Activated CD8-positive, alpha-beta T cell treated with anti-CD3 and anti-CD28 coated beads for 36 hours (primary cell): ENCODE data around the gene RGS19. TPM values are rescaled to one million over a fixed set of nuclear protein-coding genes. Genes with fewer than 3 reads are reported as not detected.

ENCODE experiments used
- ATAC-seq: fragments of 200-7000 bp; cut with Tn5 transposase; one replicate; pipeline ENCODE4 v1.10.0; 2021; ENCODE audit warnings: mild to moderate bottlenecking, moderate library complexity
- CTCF ChIA-PET: fragments of 350-600 bp; sonication (Branson Sonifier 250); formaldehyde crosslinking; loops from one replicate; lab custom pipeline; 2021; ENCODE audit warnings: antibody characterized with exemption; lab: Charles Lee
- POLR2A ChIA-PET: fragments of 350-600 bp; sonication (Branson Sonifier 250); formaldehyde crosslinking; loops from one replicate; lab custom pipeline; 2021; ENCODE audit warnings: antibody characterized with exemption; lab: Charles Lee
- DNase-seq: peaks from one replicate; pipeline ENCODE4 v3.0.0-alpha.2; 2020
- H3K27ac Mint-ChIP-seq: one replicate; pipeline ENCODE4 v1.8.0; 2021; ENCODE audit warnings: mild to moderate bottlenecking, mixed read lengths
- H3K27me3 Mint-ChIP-seq: one replicate; pipeline ENCODE4 v1.8.0; 2021; ENCODE audit warnings: mixed read lengths
- H3K36me3 Mint-ChIP-seq: one replicate; pipeline ENCODE4 v1.8.0; 2021; ENCODE audit warnings: low read depth, mixed read lengths
- H3K4me1 Mint-ChIP-seq: one replicate; pipeline ENCODE4 v1.8.0; 2021; ENCODE audit warnings: low read depth, mixed read lengths
- H3K4me3 Mint-ChIP-seq: one replicate; pipeline ENCODE4 v1.8.0; 2021; ENCODE audit warnings: mild to moderate bottlenecking, moderate library complexity, mixed read lengths
- H3K9me3 Mint-ChIP-seq: one replicate; pipeline ENCODE4 v1.8.0; 2021; ENCODE audit warnings: mixed read lengths
- CTCF ChIP-seq: fragments of 200-600 bp; IDR thresholded peaks from one replicate; pipeline ENCODE4 v1.8.0; 2022; ENCODE audit warnings: antibody characterized with exemption, mild to moderate bottlenecking
- intact Hi-C: fragments of 100-400 bp; cut with micrococcal nuclease; formaldehyde crosslinking; loops from one replicate; pipeline ENCODE4 v1.10.0; 2022
- total RNA-seq, 2 experiments: library from RNA; stranded (reverse); gene quantifications; one replicate each; pipeline ENCODE4 v1.2.3, GENCODE V29; 2021

Gene RGS19
- total RNA-seq, 2 experiments from 2014 or later: 42.5 to 44.1 TPM

- H3K4me3 Mint-ChIP-seq: no peak overlapping the region
- TF ChIP-seq CTCF: no peak
- peaks cover 2% of the 10 kb centered on the region for H3K9me3 Mint-ChIP-seq
- peaks cover 10% of the 10 kb centered on the region for H3K27me3 Mint-ChIP-seq
- POLR2A ChIA-PET: interaction anchor here (1.0 to 1.1 kb wide), 2 partner anchors 12 to 14 kb away, joined by 3 to 4 read pairs; partner anchors contain the start of gene LKAAEAR1
- intact Hi-C loops: no loop called here
- H3K27ac Mint-ChIP-seq: no peak overlapping the region
- CTCF ChIA-PET: interaction anchor here (5.1 kb wide), 1 partner anchor 22 kb away, joined by 30 read pairs; no protein-coding TSS in a partner anchor
- H3K4me1 Mint-ChIP-seq: peaks cover 16% of the 10 kb centered on the region
- DNase-seq: no peak
- ATAC-seq: no peak
- H3K36me3 Mint-ChIP-seq: peaks cover 2% of the 10 kb centered on the region
These were observed 19.2 kb upstream of the RGS19 start for GRCh38 chr20:64098471-64099013.

- intact Hi-C loops: no loop called here
- Mint-ChIP-seq H3K27ac (no peak overlapping the region), H3K27me3 (peaks cover 4% of the 10 kb centered on the region), H3K9me3 (peaks cover 2% of the 10 kb centered on the region), H3K4me3 (no peak overlapping the region), H3K4me1 (peaks cover 15% of the 10 kb centered on the region), H3K36me3 (peaks cover 2% of the 10 kb centered on the region)
- ChIA-PET CTCF (interaction anchor here (1.3 to 2.5 kb wide), 2 partner anchors 12 to 24 kb away, joined by 3 to 8 read pairs; partner anchors contain the start of gene LKAAEAR1), POLR2A (no interaction called here)
- ATAC-seq: no peak
- no peak for DNase-seq
- no peak for TF ChIP-seq CTCF
These were observed 17.2 kb upstream of the RGS19 start for GRCh38 chr20:64096535-64096934.

GRCh38 chr20:64095927-64096326, 16.6 kb upstream of the RGS19 start:
- Mint-ChIP-seq H3K4me1 (peaks cover 9% of the 10 kb centered on the region), H3K27ac (no peak overlapping the region), H3K36me3 (peaks cover 2% of the 10 kb centered on the region), H3K27me3 (no peaks in the 10 kb centered on the region), H3K4me3 (no peak overlapping the region), H3K9me3 (peaks cover 2% of the 10 kb centered on the region)
- intact Hi-C loops: no loop called here
- DNase-seq (no peak), ATAC-seq (no peak)
- TF ChIP-seq CTCF: no peak
- ChIA-PET CTCF (interaction anchor here (1.3 to 2.5 kb wide), 2 partner anchors 12 to 24 kb away, joined by 3 to 8 read pairs; partner anchors contain the start of gene LKAAEAR1), POLR2A (no interaction called here)

- POLR2A ChIA-PET: no interaction called here
- H3K27ac Mint-ChIP-seq: no peak overlapping the region
- peaks cover 4% of the 10 kb centered on the region for H3K4me1 Mint-ChIP-seq
- DNase-seq (no peak), ATAC-seq (no peak)
- CTCF ChIA-PET: interaction anchor here (1.3 to 2.5 kb wide), 2 partner anchors 11 to 25 kb away, joined by 3 to 8 read pairs; partner anchors contain the start of gene LKAAEAR1
- peaks cover 2% of the 10 kb centered on the region for H3K9me3 Mint-ChIP-seq
- no peak overlapping the region for H3K4me3 Mint-ChIP-seq
- no peak for TF ChIP-seq CTCF
- peaks cover 2% of the 10 kb centered on the region for H3K36me3 Mint-ChIP-seq
- H3K27me3 Mint-ChIP-seq: no peaks in the 10 kb centered on the region
- intact Hi-C loops: no loop called here
These were observed 16.1 kb upstream of the RGS19 start for GRCh38 chr20:64095455-64095854.

- ATAC-seq: no peak
- Mint-ChIP-seq H3K27me3 (no peaks in the 10 kb centered on the region), H3K36me3 (peaks cover 2% of the 10 kb centered on the region), H3K27ac (no peak overlapping the region), H3K4me3 (no peak overlapping the region), H3K4me1 (no peaks in the 10 kb centered on the region), H3K9me3 (peaks cover 2% of the 10 kb centered on the region)
- TF ChIP-seq CTCF: no peak
- ChIA-PET CTCF (interaction anchor here (1.1 kb wide), 1 partner anchor 8 kb away, joined by 3 read pairs; no protein-coding TSS in a partner anchor), POLR2A (no interaction called here)
- intact Hi-C loops: no loop called here
- DNase-seq: no peak
These were observed 13.7 kb upstream of the RGS19 start for GRCh38 chr20:64093013-64093503.
